GM12878 (cell line): ENCODE data around the gene MPPED1. TPM values are rescaled to one million over a fixed set of nuclear protein-coding genes. Genes with fewer than 3 reads are reported as not detected.

Source experiments
- ATAC-seq: fragments of 200-7000 bp; cut with Tn5 transposase; 3 replicates; pipeline ENCODE4 v1.9.1; 2020; ENCODE audit warnings: mild to moderate bottlenecking, moderate library complexity
- BruUV-seq: library from RNA; stranded (reverse); fragments of 400-500 nt; replicated peaks from 2 replicates; lab custom pipeline; 2021; lab: Mats Ljungman, UMichigan
- CTCF ChIA-PET: fragments of 300-600 bp; sonication (Branson Sonifier 250); formaldehyde crosslinking; extraction: SDS; loops from one replicate; lab custom pipeline; 2021; ENCODE audit warnings: inconsistent platforms; lab: Yijun Ruan, JAX
- POLR2A ChIA-PET: fragments of 350-600 bp; formaldehyde crosslinking; extraction: SDS; loops from one replicate; lab custom pipeline; 2021; ENCODE audit warnings: inconsistent platforms; lab: Charles Lee
- RAD21 ChIA-PET: fragments of 300-600 bp; sonication (Branson Sonifier 250); formaldehyde crosslinking; loops from one replicate; lab custom pipeline; 2023; ENCODE audit warnings: antibody characterized with exemption; ENCODE audit not compliant: unreplicated experiment; lab: Charles Lee
- SMC1A ChIA-PET: fragments of 300-600 bp; sonication (Branson Sonifier 250); formaldehyde crosslinking; loops from one replicate; lab custom pipeline; 2023; ENCODE audit not compliant: unreplicated experiment, uncharacterized antibody; lab: Charles Lee
- DNase-seq: peaks from one replicate; pipeline ENCODE4 v3.0.0-alpha.2; 2011; ENCODE audit warnings: low read depth, low spot score
- FAIRE-seq: peaks from 3 replicates; lab custom pipeline; 2011; peaks lifted over from hg19 to GRCh38; lab: Jason Lieb, UNC
- H2AFZ ChIP-seq: 2 replicates; pipeline ENCODE4 v1.6.0; 2011; ENCODE audit warnings: low read depth, low read length, control low read depth; ENCODE audit not compliant: control insufficient read depth
- H3K27ac ChIP-seq: 2 replicates; pipeline ENCODE4 v1.5.1; 2011; ENCODE audit warnings: control low read depth; ENCODE audit not compliant: control insufficient read depth, insufficient read depth
- H3K27me3 ChIP-seq, 2 experiments: replicated peaks in 1 of 2; 2 replicates each; pipeline versions ENCODE4 v1.6.0 to v1.6.1; 2011; ENCODE audit warnings: low read length in 1 of 2; ENCODE audit not compliant: control insufficient read depth in 2 of 2, insufficient read depth in 2 of 2
- H3K36me3 ChIP-seq, 2 experiments: 2 replicates each; pipeline ENCODE4 v1.5.1; 2011; ENCODE audit warnings: low read length in 1 of 2; ENCODE audit not compliant: control insufficient read depth in 2 of 2, insufficient read depth in 2 of 2
- H3K4me1 ChIP-seq: 2 replicates; pipeline ENCODE4 v1.6.1; 2011; ENCODE audit warnings: mild to moderate bottlenecking, low read length, moderate library complexity, mixed read lengths; ENCODE audit not compliant: control insufficient read depth, insufficient read depth
- H3K4me2 ChIP-seq: 2 replicates; pipeline ENCODE4 v1.6.0; 2011; ENCODE audit warnings: control low read depth; ENCODE audit not compliant: control insufficient read depth, insufficient read depth
- H3K4me3 ChIP-seq: fragments of 200-600 bp; sonication (generic); 2 replicates; pipeline ENCODE4 v1.5.1; 2016
- H3K79me2 ChIP-seq: 2 replicates; pipeline ENCODE4 v1.6.0; 2011; ENCODE audit warnings: low read length; ENCODE audit not compliant: control insufficient read depth, insufficient read depth
- H3K9ac ChIP-seq: 2 replicates; pipeline ENCODE4 v1.8.0; 2011; ENCODE audit warnings: low read length, control low read depth, mixed read lengths; ENCODE audit not compliant: control insufficient read depth, insufficient read depth
- H3K9me3 ChIP-seq: replicated peaks from 3 replicates; pipeline ENCODE4 v1.5.1; 2011; ENCODE audit warnings: mild to moderate bottlenecking, low read length; ENCODE audit not compliant: control insufficient read depth, insufficient read depth
- H4K20me1 ChIP-seq: 2 replicates; pipeline ENCODE4 v1.6.0; 2011; ENCODE audit not compliant: control insufficient read depth, insufficient read depth
- ATF7 ChIP-seq: fragments of 450-650 bp; IDR thresholded peaks from 2 replicates; pipeline ENCODE4 v1.6.1; 2016; ENCODE audit warnings: low read depth, mild to moderate bottlenecking
- IRF4 ChIP-seq: IDR thresholded peaks from 2 replicates; pipeline ENCODE4 v1.6.1; 2011; ENCODE audit warnings: low read depth, low read length
- KDM1A ChIP-seq: fragments of 200-600 bp; sonication (generic); IDR thresholded peaks from 2 replicates; pipeline ENCODE4 v1.6.1; 2016; ENCODE audit warnings: borderline replicate concordance
- MXI1 ChIP-seq: fragments of 150-350 bp; IDR thresholded peaks from 2 replicates; pipeline ENCODE4 v1.6.1; 2011; ENCODE audit warnings: low read depth, mild to moderate bottlenecking, inconsistent platforms, low read length, improper control_type of control experiment
- MYB ChIP-seq: fragments of 150-350 bp; IDR thresholded peaks from 2 replicates; pipeline ENCODE4 v1.6.1; 2014; ENCODE audit warnings: mild to moderate bottlenecking, low read depth, low read length, borderline replicate concordance
- RB1 ChIP-seq: fragments of 450-650 bp; formaldehyde crosslinking; IDR thresholded peaks from 2 replicates; pipeline ENCODE4 v1.6.1; 2017; ENCODE audit warnings: mild to moderate bottlenecking, borderline replicate concordance
- SIN3A ChIP-seq: IDR thresholded peaks from 2 replicates; pipeline ENCODE4 v1.6.1; 2012; ENCODE audit warnings: low read depth, low read length, improper control_type of control experiment
- SMARCA5 ChIP-seq: fragments of 450-650 bp; IDR thresholded peaks from 2 replicates; pipeline ENCODE4 v1.6.1; 2017; ENCODE audit warnings: mild to moderate bottlenecking
- ZBED1 ChIP-seq: IDR thresholded peaks from 2 replicates; pipeline ENCODE4 v1.6.1; 2016; ENCODE audit warnings: borderline replicate concordance
- ZNF274 ChIP-seq: IDR thresholded peaks from one replicate; pipeline ENCODE4 v1.8.0; 2011; ENCODE audit not compliant: insufficient read length, insufficient read depth
- WGBS: methylation state at CpG from one replicate; pipeline ENCODE4 v1.1.6; 2016; ENCODE audit warnings: low lambda C conversion rate; ENCODE audit not compliant: insufficient replicate concordance, insufficient coverage; ENCODE audit errors: missing lambda C conversion rate; 5-methylcytosine and 5-hydroxymethylcytosine counted together
- in situ Hi-C: fragments of 300-500 bp; cut with MboI; formaldehyde crosslinking; loops from 9 replicates; pipeline ENCODE4 v1.14.3; 2018; ENCODE audit warnings: mixed read lengths
- intact Hi-C: fragments of 100-400 bp; cut with micrococcal nuclease; formaldehyde crosslinking; loops from one replicate; pipeline ENCODE4 v1.14.2; 2022; ENCODE audit not compliant: unreplicated experiment
- polyA plus RNA-seq, 11 experiments: library from polyadenylated mRNA; depleted of rRNA in 4 of 11; unstranded in 6 of 11; stranded (reverse) in 5 of 11; fragments of >200 nt; fragmentation: Nextera tagmentation in 4 of 11; fragmentation: Illumina TruSeq in 1 of 11; extraction: Ambion mirVana in 4 of 11; extraction: Trizol in 1 of 11; gene quantifications; 1 replicate in 1 of 11; 2 replicates in 10 of 11; pipeline versions ENCODE4 v1.2.1 to v1.2.3, GENCODE V29; 2011 to 2016; ENCODE audit warnings: inconsistent platforms in 2 of 11, missing spikeins in 2 of 11, low read depth in 1 of 11
- total RNA-seq, 4 experiments: library from RNA; depleted of rRNA in 3 of 4; stranded (reverse); fragments of >200 nt in 3 of 4; fragmentation: Illumina TruSeq in 1 of 4; extraction: Trizol in 1 of 4; gene quantifications; 2 replicates each; pipeline versions ENCODE4 v1.2.1 to v1.2.3, GENCODE V29; 2013 to 2021
- TF ChIP-seq, protein P1 (sequence below): fragments of 450-650 bp; IDR thresholded peaks from 2 replicates; pipeline ENCODE4 v1.6.1; 2016; ENCODE audit warnings: mild to moderate bottlenecking, moderate library complexity, borderline replicate concordance
- TF ChIP-seq, protein P2 (sequence below): fragments of 450-650 bp; IDR thresholded peaks from 2 replicates; pipeline ENCODE4 v1.6.1; 2017; ENCODE audit warnings: mild to moderate bottlenecking, low read depth, inconsistent platforms; ENCODE audit not compliant: poor library complexity, severe bottlenecking

The MPPED1 gene
- total and polyA plus RNA-seq, 10 of the 15 experiments (the other 5 are each of a cell fraction or from before 2014, with no cell fraction given) = 0.11 TPM; not detected in 9

DNA sequence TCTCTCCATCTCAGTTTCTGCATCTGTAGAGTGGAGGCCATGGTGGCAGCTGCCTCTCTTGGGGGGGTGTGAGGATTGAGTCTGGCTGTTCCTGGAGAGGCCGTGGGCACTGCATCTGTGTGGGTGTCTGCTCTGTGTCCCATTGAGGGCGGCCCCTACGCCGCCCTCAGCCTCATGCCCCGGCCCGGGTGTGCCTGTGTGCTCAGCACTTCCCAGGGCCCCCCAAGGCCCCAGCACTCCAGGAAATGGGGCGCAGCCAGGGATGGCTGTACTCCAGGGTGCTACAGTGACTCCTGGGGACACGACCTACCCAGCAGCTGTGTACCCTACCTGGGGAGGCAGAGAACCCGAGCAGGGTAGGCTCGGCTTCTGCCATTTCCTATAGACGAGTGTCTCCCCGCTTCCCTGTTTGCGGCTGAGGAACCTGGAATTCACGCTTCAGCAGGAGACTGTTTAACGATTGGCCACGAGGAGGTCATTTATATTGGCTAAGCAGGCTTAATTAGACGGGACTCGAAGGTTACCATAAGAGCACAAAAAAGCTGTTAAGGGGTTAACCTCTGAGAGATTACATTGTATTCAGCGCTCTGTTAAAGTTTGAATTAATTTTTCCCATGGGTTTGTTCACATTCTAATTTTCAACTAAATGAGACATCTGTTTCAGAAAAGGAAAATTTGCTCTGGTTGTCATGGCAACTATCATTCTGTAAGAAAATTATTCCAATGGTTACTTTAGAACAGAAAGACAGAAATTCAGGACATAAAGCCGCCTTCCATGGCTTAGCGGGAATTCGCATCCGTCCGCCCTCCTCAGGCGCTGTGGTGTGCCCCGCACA lies 76.4 kb downstream of the MPPED1 start:
- no peak overlapping the region for H3K4me3 ChIP-seq
- no peaks in the 10 kb centered on the region for H3K4me1 ChIP-seq
- in situ Hi-C loops (no loop called here), intact Hi-C loops (no loop called here)
- no peak for DNase-seq
- H3K79me2 ChIP-seq = no peaks in the 10 kb centered on the region
- CTCF ChIA-PET = no interaction called here
- TF ChIP-seq MYB = no peak
- no peak for TF ChIP-seq IRF4
- no peak for TF ChIP-seq ZNF274
- TF ChIP-seq SMARCA5 = no peak
- RAD21 ChIA-PET = no interaction called here
- POLR2A ChIA-PET = no interaction called here
- no peak overlapping the region for H3K27ac ChIP-seq
- no peaks in the 10 kb centered on the region for H3K9me3 ChIP-seq
- H3K9ac ChIP-seq = no peak overlapping the region
- H4K20me1 ChIP-seq = no peaks in the 10 kb centered on the region
- SMC1A ChIA-PET = no interaction called here
- no TSS peak for BruUV-seq
- H3K27me3 ChIP-seq = no peaks in the 10 kb centered on the region
- H2AFZ ChIP-seq = no peak overlapping the region
- ATAC-seq = no peak
- WGBS = 58% methylated on average over 25 of the region's 26 CpGs
- H3K4me2 ChIP-seq = no peak overlapping the region
- no peaks in the 10 kb centered on the region for H3K36me3 ChIP-seq
- no peak for FAIRE-seq

DNA sequence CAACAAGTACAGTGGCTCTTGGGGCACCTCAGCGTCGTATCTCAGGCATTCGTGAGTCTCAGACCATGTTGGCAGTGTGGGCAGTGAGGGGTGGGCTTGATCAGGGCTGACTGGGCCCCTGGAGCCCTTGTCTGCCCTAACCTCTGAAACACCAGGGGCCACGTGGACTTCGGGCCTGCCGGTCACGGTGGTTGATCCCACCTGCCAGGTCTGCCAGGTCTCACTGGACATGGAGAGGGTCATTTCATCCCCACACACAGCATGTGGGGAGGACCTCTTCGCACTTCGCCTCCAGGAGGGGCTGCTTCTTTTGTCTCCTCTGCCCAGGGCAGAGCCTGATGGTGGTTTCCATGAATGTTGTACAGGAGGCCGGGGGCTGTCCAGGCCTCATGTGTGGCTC lies 77.1 kb downstream of the MPPED1 start:
- H3K27ac ChIP-seq = no peak overlapping the region
- ChIA-PET CTCF (no interaction called here), POLR2A (no interaction called here), RAD21 (no interaction called here), SMC1A (no interaction called here)
- no peak overlapping the region for H2AFZ ChIP-seq
- no peak for FAIRE-seq
- H3K27me3 ChIP-seq = no peaks in the 10 kb centered on the region
- intact Hi-C loops = no loop called here
- in situ Hi-C loops = no loop called here
- no peak for ATAC-seq
- H3K4me2 ChIP-seq = no peak overlapping the region
- H3K4me3 ChIP-seq = no peak overlapping the region
- DNase-seq = no peak
- no TSS peak for BruUV-seq
- 32% methylated on average over 10 of the region's 10 CpGs for WGBS
- H3K4me1 ChIP-seq = no peaks in the 10 kb centered on the region
- no peaks in the 10 kb centered on the region for H4K20me1 ChIP-seq
- no peak overlapping the region for H3K9ac ChIP-seq
- H3K36me3 ChIP-seq = no peaks in the 10 kb centered on the region
- H3K9me3 ChIP-seq = no peaks in the 10 kb centered on the region
- H3K79me2 ChIP-seq = no peaks in the 10 kb centered on the region
- TF ChIP-seq ZBED1 (no peak), SIN3A (no peak), MXI1 (no peak), KDM1A (no peak), ATF7 (no peak), RB1 (no peak)
- TF ChIP-seq, protein P1, sequence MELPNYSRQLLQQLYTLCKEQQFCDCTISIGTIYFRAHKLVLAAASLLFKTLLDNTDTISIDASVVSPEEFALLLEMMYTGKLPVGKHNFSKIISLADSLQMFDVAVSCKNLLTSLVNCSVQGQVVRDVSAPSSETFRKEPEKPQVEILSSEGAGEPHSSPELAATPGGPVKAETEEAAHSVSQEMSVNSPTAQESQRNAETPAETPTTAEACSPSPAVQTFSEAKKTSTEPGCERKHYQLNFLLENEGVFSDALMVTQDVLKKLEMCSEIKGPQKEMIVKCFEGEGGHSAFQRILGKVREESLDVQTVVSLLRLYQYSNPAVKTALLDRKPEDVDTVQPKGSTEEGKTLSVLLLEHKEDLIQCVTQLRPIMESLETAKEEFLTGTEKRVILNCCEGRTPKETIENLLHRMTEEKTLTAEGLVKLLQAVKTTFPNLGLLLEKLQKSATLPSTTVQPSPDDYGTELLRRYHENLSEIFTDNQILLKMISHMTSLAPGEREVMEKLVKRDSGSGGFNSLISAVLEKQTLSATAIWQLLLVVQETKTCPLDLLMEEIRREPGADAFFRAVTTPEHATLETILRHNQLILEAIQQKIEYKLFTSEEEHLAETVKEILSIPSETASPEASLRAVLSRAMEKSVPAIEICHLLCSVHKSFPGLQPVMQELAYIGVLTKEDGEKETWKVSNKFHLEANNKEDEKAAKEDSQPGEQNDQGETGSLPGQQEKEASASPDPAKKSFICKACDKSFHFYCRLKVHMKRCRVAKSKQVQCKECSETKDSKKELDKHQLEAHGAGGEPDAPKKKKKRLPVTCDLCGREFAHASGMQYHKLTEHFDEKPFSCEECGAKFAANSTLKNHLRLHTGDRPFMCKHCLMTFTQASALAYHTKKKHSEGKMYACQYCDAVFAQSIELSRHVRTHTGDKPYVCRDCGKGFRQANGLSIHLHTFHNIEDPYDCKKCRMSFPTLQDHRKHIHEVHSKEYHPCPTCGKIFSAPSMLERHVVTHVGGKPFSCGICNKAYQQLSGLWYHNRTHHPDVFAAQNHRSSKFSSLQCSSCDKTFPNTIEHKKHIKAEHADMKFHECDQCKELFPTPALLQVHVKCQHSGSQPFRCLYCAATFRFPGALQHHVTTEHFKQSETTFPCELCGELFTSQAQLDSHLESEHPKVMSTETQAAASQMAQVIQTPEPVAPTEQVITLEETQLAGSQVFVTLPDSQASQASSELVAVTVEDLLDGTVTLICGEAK = no peak
- TF ChIP-seq, protein P2, sequence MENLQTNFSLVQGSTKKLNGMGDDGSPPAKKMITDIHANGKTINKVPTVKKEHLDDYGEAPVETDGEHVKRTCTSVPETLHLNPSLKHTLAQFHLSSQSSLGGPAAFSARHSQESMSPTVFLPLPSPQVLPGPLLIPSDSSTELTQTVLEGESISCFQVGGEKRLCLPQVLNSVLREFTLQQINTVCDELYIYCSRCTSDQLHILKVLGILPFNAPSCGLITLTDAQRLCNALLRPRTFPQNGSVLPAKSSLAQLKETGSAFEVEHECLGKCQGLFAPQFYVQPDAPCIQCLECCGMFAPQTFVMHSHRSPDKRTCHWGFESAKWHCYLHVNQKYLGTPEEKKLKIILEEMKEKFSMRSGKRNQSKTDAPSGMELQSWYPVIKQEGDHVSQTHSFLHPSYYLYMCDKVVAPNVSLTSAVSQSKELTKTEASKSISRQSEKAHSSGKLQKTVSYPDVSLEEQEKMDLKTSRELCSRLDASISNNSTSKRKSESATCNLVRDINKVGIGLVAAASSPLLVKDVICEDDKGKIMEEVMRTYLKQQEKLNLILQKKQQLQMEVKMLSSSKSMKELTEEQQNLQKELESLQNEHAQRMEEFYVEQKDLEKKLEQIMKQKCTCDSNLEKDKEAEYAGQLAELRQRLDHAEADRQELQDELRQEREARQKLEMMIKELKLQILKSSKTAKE = no peak
